ENCODE measurements around the gene SMURF1. TPM values are rescaled to one million over a fixed set of nuclear protein-coding genes. Genes with fewer than 3 reads are reported as not detected.

SMURF1 gene
- total and polyA plus RNA-seq, 2 donors (not counting 1 experiment from before 2014, with no cell fraction given) = 17.2 to 18.7 TPM

DNA sequence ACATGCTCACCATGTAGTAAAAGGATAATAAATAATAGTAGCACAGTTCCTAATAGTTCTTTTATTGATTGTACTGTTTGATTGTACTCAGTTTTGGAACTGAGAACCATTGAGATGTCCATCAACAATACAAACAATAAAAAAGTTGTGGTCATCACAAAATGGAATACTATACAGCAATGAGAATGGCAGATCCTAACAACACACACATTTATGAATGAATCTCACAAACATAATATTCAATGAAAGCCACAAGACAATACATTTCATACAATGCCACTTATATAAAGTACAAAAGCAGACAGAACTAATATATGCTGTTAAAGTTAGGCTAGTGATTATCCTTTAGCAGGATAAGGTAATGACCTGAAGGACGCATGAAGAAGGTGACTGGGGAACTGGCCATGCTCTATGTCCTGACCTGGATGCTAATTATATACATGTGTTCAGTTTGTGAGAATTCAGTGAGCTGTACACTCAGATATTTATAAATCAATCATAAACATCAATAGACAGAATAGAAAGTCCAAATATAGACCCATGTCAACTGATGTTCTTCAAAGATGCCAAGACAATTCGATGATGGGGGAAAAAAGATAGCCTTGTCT, 70.0 kb downstream of the SMURF1 start:
- no peaks in the 10 kb centered on the region for H3K27me3 ChIP-seq (ENCODE audit: control insufficient read depth, insufficient read depth, low read length)
- H3K9me3 ChIP-seq (ENCODE audit: control insufficient read depth, insufficient read depth, low read depth, low read length) = no peaks in the 10 kb centered on the region
- H3K4me3 ChIP-seq (replicated peaks in 1 of 4; ENCODE audit: control extremely low read depth in 1 of 4, insufficient read depth in 1 of 4, low read depth in 3 of 4, low read length in 4 of 4) = no peak overlapping the region
- no peak overlapping the region for H3K4me2 ChIP-seq (ENCODE audit: extremely low read depth, insufficient read depth, low read length)
- no peaks in the 10 kb centered on the region for H4K20me1 ChIP-seq (ENCODE audit: control insufficient read depth, extremely low read depth, insufficient read depth, low read length)
- H2AFZ ChIP-seq (ENCODE audit: low read length) = no peak overlapping the region
- H3K79me2 ChIP-seq (ENCODE audit: control insufficient read depth, insufficient read depth, low read length) = peaks cover 74% of the 10 kb centered on the region
- no peak for DNase-seq (ENCODE audit: low read depth in 2 of 2)
- TF ChIP-seq, protein P1, sequence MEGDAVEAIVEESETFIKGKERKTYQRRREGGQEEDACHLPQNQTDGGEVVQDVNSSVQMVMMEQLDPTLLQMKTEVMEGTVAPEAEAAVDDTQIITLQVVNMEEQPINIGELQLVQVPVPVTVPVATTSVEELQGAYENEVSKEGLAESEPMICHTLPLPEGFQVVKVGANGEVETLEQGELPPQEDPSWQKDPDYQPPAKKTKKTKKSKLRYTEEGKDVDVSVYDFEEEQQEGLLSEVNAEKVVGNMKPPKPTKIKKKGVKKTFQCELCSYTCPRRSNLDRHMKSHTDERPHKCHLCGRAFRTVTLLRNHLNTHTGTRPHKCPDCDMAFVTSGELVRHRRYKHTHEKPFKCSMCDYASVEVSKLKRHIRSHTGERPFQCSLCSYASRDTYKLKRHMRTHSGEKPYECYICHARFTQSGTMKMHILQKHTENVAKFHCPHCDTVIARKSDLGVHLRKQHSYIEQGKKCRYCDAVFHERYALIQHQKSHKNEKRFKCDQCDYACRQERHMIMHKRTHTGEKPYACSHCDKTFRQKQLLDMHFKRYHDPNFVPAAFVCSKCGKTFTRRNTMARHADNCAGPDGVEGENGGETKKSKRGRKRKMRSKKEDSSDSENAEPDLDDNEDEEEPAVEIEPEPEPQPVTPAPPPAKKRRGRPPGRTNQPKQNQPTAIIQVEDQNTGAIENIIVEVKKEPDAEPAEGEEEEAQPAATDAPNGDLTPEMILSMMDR (conservative IDR thresholded peaks at IDR 0.05 in 1 of 2, IDR thresholded peaks at IDR 0.05 in 1 of 2; ENCODE audit: low read depth in 1 of 2, low read length in 2 of 2) = no peak
- TF ChIP-seq EZH2 (IDR thresholded peaks at IDR 0.05; ENCODE audit: low read length, missing control alignments) = no peak
- no peak overlapping the region for H3K27ac ChIP-seq (ENCODE audit: insufficient read depth, low read length)
- peaks cover under 1% of the 10 kb centered on the region for H3K4me1 ChIP-seq (ENCODE audit: control insufficient read depth, extremely low read depth, insufficient read depth, low read length)
- H3K36me3 ChIP-seq (ENCODE audit: control insufficient read depth, insufficient read depth, low read length) = no peaks in the 10 kb centered on the region
- no peak overlapping the region for H3K9ac ChIP-seq (ENCODE audit: insufficient read depth, low read length)

DNA sequence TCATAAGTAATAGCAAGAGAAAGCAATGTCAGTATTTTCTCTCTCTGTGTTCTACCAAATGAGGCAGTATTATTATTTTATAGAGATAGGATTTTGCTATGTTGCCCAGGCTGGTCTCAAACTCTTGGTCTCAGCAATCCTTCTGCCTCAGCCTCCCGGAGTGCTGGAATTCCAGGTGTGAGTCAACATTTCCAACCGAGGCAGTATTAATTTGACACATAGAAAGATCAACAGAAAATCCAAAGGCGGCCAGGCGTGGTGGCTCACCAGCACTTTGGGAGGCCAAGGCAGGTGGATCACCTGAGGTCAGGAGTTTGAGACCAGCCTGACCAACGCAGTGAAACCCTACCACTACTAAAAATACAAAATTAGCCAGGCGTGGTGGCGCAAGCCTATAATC, 71.8 kb downstream of the SMURF1 start:
- Histone ChIP-seq H3K27ac (ENCODE audit: insufficient read depth, low read length) (no peak overlapping the region), H4K20me1 (ENCODE audit: control insufficient read depth, extremely low read depth, insufficient read depth, low read length) (no peaks in the 10 kb centered on the region), H3K9ac (ENCODE audit: insufficient read depth, low read length) (no peak overlapping the region), H3K9me3 (ENCODE audit: control insufficient read depth, insufficient read depth, low read depth, low read length) (no peaks in the 10 kb centered on the region), H3K4me1 (ENCODE audit: control insufficient read depth, extremely low read depth, insufficient read depth, low read length) (no peaks in the 10 kb centered on the region), H3K27me3 (ENCODE audit: control insufficient read depth, insufficient read depth, low read length) (no peaks in the 10 kb centered on the region), H3K36me3 (ENCODE audit: control insufficient read depth, insufficient read depth, low read length) (no peaks in the 10 kb centered on the region), H3K4me3 (replicated peaks in 1 of 4; ENCODE audit: control extremely low read depth in 1 of 4, insufficient read depth in 1 of 4, low read depth in 3 of 4, low read length in 4 of 4) (no peak overlapping the region), H2AFZ (ENCODE audit: low read length) (no peak overlapping the region), H3K4me2 (ENCODE audit: extremely low read depth, insufficient read depth, low read length) (no peak overlapping the region), H3K79me2 (ENCODE audit: control insufficient read depth, insufficient read depth, low read length) (peaks cover 80% of the 10 kb centered on the region)
- DNase-seq (ENCODE audit: low read depth in 2 of 2) = no peak
- TF ChIP-seq, protein P1 (conservative IDR thresholded peaks at IDR 0.05 in 1 of 2, IDR thresholded peaks at IDR 0.05 in 1 of 2; ENCODE audit: low read depth in 1 of 2, low read length in 2 of 2) = no peak
- no peak for TF ChIP-seq EZH2 (IDR thresholded peaks at IDR 0.05; ENCODE audit: low read length, missing control alignments)

DNA sequence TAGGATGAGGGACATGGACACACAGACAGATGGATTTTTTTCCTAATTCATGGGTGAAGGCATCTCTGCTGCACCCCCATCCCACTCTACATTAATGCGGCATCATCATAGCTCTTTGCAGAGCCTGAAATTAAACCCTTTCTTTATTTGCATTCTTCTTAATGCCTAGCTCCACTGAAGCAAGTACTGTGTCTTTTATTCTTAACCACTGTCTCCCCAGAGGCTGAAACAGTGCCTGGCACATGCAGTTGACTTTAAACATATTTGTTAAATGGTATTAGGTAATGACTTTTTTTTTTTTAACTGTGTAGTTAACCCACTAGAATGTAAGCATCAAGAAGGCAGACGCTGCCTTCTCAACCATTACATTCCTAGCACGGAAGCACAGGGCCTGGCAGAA, 73.5 kb downstream of the SMURF1 start:
- no peaks in the 10 kb centered on the region for H3K27me3 ChIP-seq (ENCODE audit: control insufficient read depth, insufficient read depth, low read length)
- H3K36me3 ChIP-seq (ENCODE audit: control insufficient read depth, insufficient read depth, low read length) = no peaks in the 10 kb centered on the region
- no peaks in the 10 kb centered on the region for H3K4me1 ChIP-seq (ENCODE audit: control insufficient read depth, extremely low read depth, insufficient read depth, low read length)
- no peak for DNase-seq (ENCODE audit: low read depth in 2 of 2)
- no peak overlapping the region for H3K27ac ChIP-seq (ENCODE audit: insufficient read depth, low read length)
- peaks cover 76% of the 10 kb centered on the region for H3K79me2 ChIP-seq (ENCODE audit: control insufficient read depth, insufficient read depth, low read length)
- H3K9ac ChIP-seq (ENCODE audit: insufficient read depth, low read length) = no peak overlapping the region
- H3K4me3 ChIP-seq (replicated peaks in 1 of 4; ENCODE audit: control extremely low read depth in 1 of 4, insufficient read depth in 1 of 4, low read depth in 3 of 4, low read length in 4 of 4) = no peak overlapping the region
- H2AFZ ChIP-seq (ENCODE audit: low read length) = no peak overlapping the region
- H3K9me3 ChIP-seq (ENCODE audit: control insufficient read depth, insufficient read depth, low read depth, low read length) = no peaks in the 10 kb centered on the region
- H3K4me2 ChIP-seq (ENCODE audit: extremely low read depth, insufficient read depth, low read length) = no peak overlapping the region
- H4K20me1 ChIP-seq (ENCODE audit: control insufficient read depth, extremely low read depth, insufficient read depth, low read length) = no peaks in the 10 kb centered on the region
- TF ChIP-seq, protein P1 (conservative IDR thresholded peaks at IDR 0.05 in 1 of 2, IDR thresholded peaks at IDR 0.05 in 1 of 2; ENCODE audit: low read depth in 1 of 2, low read length in 2 of 2) = no peak
- TF ChIP-seq EZH2 (IDR thresholded peaks at IDR 0.05; ENCODE audit: low read length, missing control alignments) = no peak
